Esophagus muscularis mucosa (tissue), 3 donors: ENCODE measurements around the gene RCOR1.

ENCODE experiments used
- CTCF ChIP-seq, 3 experiments: fragments of 200-600 bp in 2 of 3; fragments of 450-650 bp in 1 of 3; sonication (generic) in 2 of 3; IDR thresholded peaks; one replicate each; pipeline ENCODE4 v1.5.1; 2017 to 2019; ENCODE audit warnings: antibody characterized with exemption in 3 of 3, mild to moderate bottlenecking in 2 of 3, moderate library complexity in 1 of 3
- POLR2A ChIP-seq: fragments of 450-650 bp; IDR thresholded peaks from one replicate; pipeline ENCODE4 v1.6.1; 2017; ENCODE audit warnings: antibody characterized with exemption, moderate library complexity, mild to moderate bottlenecking, low read depth

GRCh38 chr14:102737402-102738372 lies 145.2 kb downstream of the RCOR1 start:
- TF ChIP-seq CTCF (IDR thresholded peaks at IDR 0.05) (no peak), POLR2A (no peak)
